GM12801 (cell line): ENCODE results near the gene PAN3.

Experiments used
- CTCF ChIP-seq: IDR thresholded peaks from one replicate; pipeline ENCODE4 v1.5.1; 2011; ENCODE audit warnings: control low read depth; ENCODE audit not compliant: insufficient read length; ENCODE audit errors: extremely low read depth

PAN3 gene

GRCh38 chr13:28252547-28252946 lies 114.2 kb downstream of the PAN3 start:
- TF ChIP-seq CTCF: no peak

DNA sequence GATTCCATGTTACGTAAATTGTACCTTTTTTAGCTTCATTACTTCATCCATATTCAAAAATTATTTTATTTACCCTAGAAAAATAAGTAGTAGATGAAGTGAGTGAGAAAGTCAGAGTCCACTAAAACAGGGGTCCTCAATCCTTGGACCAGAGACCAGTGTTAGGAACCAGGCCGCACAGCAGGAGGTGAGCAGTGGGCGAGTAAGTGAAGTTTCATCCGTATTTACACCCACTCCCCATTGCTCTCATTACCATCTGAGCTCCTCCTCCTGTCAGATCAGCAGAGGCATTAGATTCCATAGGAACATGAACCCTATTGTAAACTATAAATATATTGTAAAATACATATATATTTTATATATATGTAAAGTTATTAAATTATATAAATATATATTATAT lies 119.0 kb downstream of the PAN3 start:
- TF ChIP-seq CTCF: no peak

DNA sequence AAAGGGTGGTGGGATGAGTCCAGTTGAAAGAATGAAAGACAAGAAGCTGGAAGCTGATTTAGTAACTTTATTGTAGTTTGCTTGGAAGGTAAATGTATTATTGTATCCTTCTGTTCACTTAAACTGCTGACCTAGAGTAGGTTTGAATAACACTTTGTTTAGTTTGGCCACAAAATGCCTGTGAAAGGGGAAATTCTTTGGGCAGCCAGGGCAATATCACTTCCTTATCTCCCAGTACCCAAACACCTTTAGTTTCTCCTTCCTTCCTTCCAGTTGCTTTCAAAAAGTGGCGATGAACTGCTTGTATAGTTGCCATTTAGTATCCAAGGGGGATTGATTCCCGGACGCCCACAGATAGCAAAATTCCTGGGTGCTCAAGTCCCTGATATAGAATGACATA lies 120.1 kb downstream of the PAN3 start:
- TF ChIP-seq CTCF: no peak

DNA sequence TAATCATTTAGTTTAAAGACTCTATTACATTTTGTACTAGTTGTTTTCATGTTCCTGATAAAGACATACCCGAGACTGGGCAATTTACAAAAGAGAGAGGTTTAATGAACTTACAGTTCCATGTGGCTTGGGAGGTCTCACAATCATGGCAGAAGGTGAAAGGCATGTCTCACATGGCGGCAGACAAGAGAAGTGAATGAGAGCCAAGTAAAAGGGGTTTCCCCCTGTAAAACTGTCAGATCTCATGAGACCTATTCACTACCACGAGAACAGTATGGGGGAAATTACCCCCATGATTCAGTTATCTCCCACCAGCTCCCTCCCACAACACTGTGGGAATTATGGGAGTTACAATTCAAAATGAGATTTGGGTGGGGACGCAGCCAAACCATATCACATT lies 129.2 kb downstream of the PAN3 start:
- no peak for TF ChIP-seq CTCF

DNA sequence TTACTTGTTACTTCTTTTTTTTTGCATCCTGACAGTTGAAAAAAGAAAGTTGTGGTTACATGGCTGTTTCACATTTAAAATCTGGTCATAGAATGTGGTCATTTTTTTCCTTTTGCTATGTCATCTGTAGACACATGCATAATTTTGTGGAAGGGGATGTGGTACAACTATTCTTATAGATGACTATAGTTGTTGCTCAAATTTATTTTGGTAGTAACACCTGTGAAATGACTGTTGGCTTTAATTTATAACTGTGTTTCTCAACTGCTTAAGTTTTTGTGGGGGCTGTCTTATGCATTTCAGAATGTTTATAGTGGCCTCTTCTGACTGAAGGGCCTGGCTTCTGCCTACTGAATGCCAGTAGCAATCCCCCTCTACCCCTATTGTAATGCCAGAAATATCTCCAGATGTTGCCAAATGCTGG lies 130.5 kb downstream of the PAN3 start:
- no peak for TF ChIP-seq CTCF

GRCh38 chr13:28271056-28271840 lies 132.9 kb downstream of the PAN3 start:
- no peak for TF ChIP-seq CTCF

- no peak for TF ChIP-seq CTCF
These were observed 135.6 kb downstream of the PAN3 start for GRCh38 chr13:28273919-28274318.
